ENCODE data around the gene ZNF438. TPM values are rescaled to one million over a fixed set of nuclear protein-coding genes. Genes with fewer than 3 reads are reported as not detected.

The ZNF438 gene
- total and polyA plus RNA-seq, 2 of the 8 experiments (the other 6 are each of a cell fraction or from before 2014, with no cell fraction given) = 0.95 to 1.7 TPM

- no peak overlapping the region for H3K18ac ChIP-seq (ENCODE audit: extremely low read depth, low read length)
- H3K9me3 ChIP-seq (ENCODE audit: insufficient read depth in 2 of 2, low read depth in 1 of 2, low read length in 1 of 2) = no peaks in the 10 kb centered on the region
- no peak overlapping the region for H4K5ac ChIP-seq (ENCODE audit: insufficient read length, low read depth, low read length)
- H3K36me3 ChIP-seq (ENCODE audit: control insufficient read depth in 2 of 4, insufficient read depth in 4 of 4, low read length in 3 of 4) = no peaks in the 10 kb centered on the region
- FAIRE-seq = no peak
- no peak overlapping the region for H2BK120ac ChIP-seq (replicated peaks; ENCODE audit: low read depth, low read length)
- H3K27ac ChIP-seq (ENCODE audit: low read depth, low read length) = no peak overlapping the region
- no peak overlapping the region for H4K91ac ChIP-seq (replicated peaks; ENCODE audit: insufficient read length, low read length)
- no peak for DNase-seq (ENCODE audit: low read depth in 1 of 2, low spot score in 2 of 2)
- TF ChIP-seq MAX (IDR thresholded peaks at IDR 0.05) = no peak
- TF ChIP-seq YY1 (IDR thresholded peaks at IDR 0.05; ENCODE audit: low read depth, low read length) = no peak
- no peak for TF ChIP-seq GTF2F1 (IDR thresholded peaks at IDR 0.05; ENCODE audit: borderline replicate concordance, low read depth, low read length)
- TF ChIP-seq KDM1A (IDR thresholded peaks at IDR 0.05; ENCODE audit: borderline replicate concordance, low read length) = no peak
- TF ChIP-seq CBX8 (IDR thresholded peaks at IDR 0.05; ENCODE audit: borderline replicate concordance, low read depth, low read length) = no peak
- TF ChIP-seq POLR2A (IDR thresholded peaks at IDR 0.05; ENCODE audit: control extremely low read depth in 1 of 2, low read depth in 2 of 2, low read length in 2 of 2) = no peak
- H3K4me1 ChIP-seq (replicated peaks in 1 of 4; ENCODE audit: control insufficient read depth in 3 of 4, insufficient read depth in 4 of 4, low read length in 3 of 4) = no peaks in the 10 kb centered on the region
- no peak overlapping the region for H3K56ac ChIP-seq (replicated peaks; ENCODE audit: insufficient read length, low read depth, low read length)
- no peaks in the 10 kb centered on the region for H4K20me1 ChIP-seq (replicated peaks in 1 of 2; ENCODE audit: control insufficient read depth in 1 of 2, insufficient read depth in 2 of 2, low read length in 2 of 2)
- H3K23me2 ChIP-seq (ENCODE audit: low read depth, low read length) = no peaks in the 10 kb centered on the region
- H3K4me2 ChIP-seq (ENCODE audit: insufficient read depth in 1 of 2, low read depth in 2 of 2, low read length in 2 of 2) = no peak overlapping the region
- H2BK12ac ChIP-seq (ENCODE audit: low read depth, low read length) = no peak overlapping the region
- H3K4me3 ChIP-seq (ENCODE audit: extremely low read depth in 1 of 4, insufficient read depth in 2 of 4, low read depth in 3 of 4, low read length in 4 of 4) = no peak overlapping the region
- H2BK15ac ChIP-seq (ENCODE audit: low read length) = no peak overlapping the region
- H2AK5ac ChIP-seq (ENCODE audit: low read depth, low read length) = no peak overlapping the region
- no peak overlapping the region for H2AFZ ChIP-seq (ENCODE audit: low read length)
- no peak overlapping the region for H3K23ac ChIP-seq (ENCODE audit: insufficient read length)
- ChIA-PET POLR2A (ENCODE audit: partially characterized antibody) (interaction anchor here (0.6 kb wide), 1 partner anchor 12 kb away, joined by 3 read pairs; no protein-coding TSS in a partner anchor), CTCF (ENCODE audit: partially characterized antibody) (interaction anchor here (0.8 kb wide), 1 partner anchor 13 kb away, joined by 3 read pairs; no protein-coding TSS in a partner anchor)
- no peak overlapping the region for H3K14ac ChIP-seq (ENCODE audit: insufficient read length)
- no peak overlapping the region for H2BK20ac ChIP-seq (ENCODE audit: low read length)
- 89% methylated on average over 6 of the region's 6 CpGs; no CpG with 5 or more reads in 1 of the 2 experiments for WGBS, 2 experiments (ENCODE audit: extremely low coverage in 1 of 2, insufficient coverage in 1 of 2, insufficient read length in 1 of 2, insufficient replicate concordance in 2 of 2, low coverage in 1 of 2, low lambda C conversion rate in 2 of 2, missing lambda C conversion rate in 1 of 2)
- no peaks in the 10 kb centered on the region for H3K79me2 ChIP-seq (ENCODE audit: control insufficient read depth in 1 of 2, insufficient read depth in 2 of 2, low read length in 2 of 2)
- H3K27me3 ChIP-seq (replicated peaks in 1 of 4; ENCODE audit: control insufficient read depth in 3 of 4, extremely low read depth in 1 of 4, insufficient read depth in 3 of 4, low read length in 3 of 4) = no peaks in the 10 kb centered on the region
- no peak overlapping the region for H3K9ac ChIP-seq (replicated peaks in 1 of 4; ENCODE audit: extremely low read depth in 1 of 4, low read depth in 3 of 4, low read length in 3 of 4)
- H3K79me1 ChIP-seq (ENCODE audit: low read depth, low read length) = no peaks in the 10 kb centered on the region
- H2BK5ac ChIP-seq (ENCODE audit: low read depth, low read length) = no peak overlapping the region
- H3K4ac ChIP-seq (replicated peaks; ENCODE audit: insufficient read length, low read depth, low read length) = no peak overlapping the region
- H4K8ac ChIP-seq (ENCODE audit: extremely low read depth, insufficient read depth, low read length) = no peak overlapping the region
Observed at GRCh38 chr10:30963992-30964930, 67.4 kb downstream of the ZNF438 start.
